Keratinocyte (primary cell): ENCODE data around the gene SYTL2.

ENCODE experiments used
- EZH2 ChIP-seq: IDR thresholded peaks from one replicate; pipeline ENCODE4 v1.6.1; 2012; ENCODE audit warnings: inconsistent platforms, mild to moderate bottlenecking, low read length, moderate library complexity
- TF ChIP-seq, protein P1 (sequence below), 3 experiments: IDR thresholded peaks in 1 of 3; conservative IDR thresholded peaks in 1 of 3; optimal IDR thresholded peaks in 1 of 3; 2 replicates in 2 of 3; 3 replicates in 1 of 3; pipeline versions ENCODE3 to v1.5.1; 2011; ENCODE audit warnings: low read length in 3 of 3, mild to moderate bottlenecking in 3 of 3, moderate library complexity in 2 of 3, control low read depth in 1 of 3, inconsistent platforms in 1 of 3; ENCODE audit not compliant: insufficient read depth in 2 of 3; ENCODE audit errors: extremely low read depth in 1 of 3

- TF ChIP-seq, protein P1, sequence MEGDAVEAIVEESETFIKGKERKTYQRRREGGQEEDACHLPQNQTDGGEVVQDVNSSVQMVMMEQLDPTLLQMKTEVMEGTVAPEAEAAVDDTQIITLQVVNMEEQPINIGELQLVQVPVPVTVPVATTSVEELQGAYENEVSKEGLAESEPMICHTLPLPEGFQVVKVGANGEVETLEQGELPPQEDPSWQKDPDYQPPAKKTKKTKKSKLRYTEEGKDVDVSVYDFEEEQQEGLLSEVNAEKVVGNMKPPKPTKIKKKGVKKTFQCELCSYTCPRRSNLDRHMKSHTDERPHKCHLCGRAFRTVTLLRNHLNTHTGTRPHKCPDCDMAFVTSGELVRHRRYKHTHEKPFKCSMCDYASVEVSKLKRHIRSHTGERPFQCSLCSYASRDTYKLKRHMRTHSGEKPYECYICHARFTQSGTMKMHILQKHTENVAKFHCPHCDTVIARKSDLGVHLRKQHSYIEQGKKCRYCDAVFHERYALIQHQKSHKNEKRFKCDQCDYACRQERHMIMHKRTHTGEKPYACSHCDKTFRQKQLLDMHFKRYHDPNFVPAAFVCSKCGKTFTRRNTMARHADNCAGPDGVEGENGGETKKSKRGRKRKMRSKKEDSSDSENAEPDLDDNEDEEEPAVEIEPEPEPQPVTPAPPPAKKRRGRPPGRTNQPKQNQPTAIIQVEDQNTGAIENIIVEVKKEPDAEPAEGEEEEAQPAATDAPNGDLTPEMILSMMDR (optimal IDR thresholded peaks at IDR 0.05 in 1 of 3, IDR thresholded peaks at IDR 0.05 in 1 of 3, conservative IDR thresholded peaks at IDR 0.05 in 1 of 3; ENCODE audit: extremely low read depth in 1 of 3, insufficient read depth in 2 of 3, low read length in 3 of 3): no peak
- no peak for TF ChIP-seq EZH2
Observed at GRCh38 chr11:85821636-85822035, 10.7 kb upstream of the SYTL2 start.
